ENCODE results near the gene THPO.

The THPO gene

GRCh38 chr3:184362668-184363546 lies 15.1 kb downstream of the THPO start:
- DNase-seq (ENCODE audit: low read depth): peak; percentile 94

GRCh38 chr3:184361932-184362667 lies 15.9 kb downstream of the THPO start:
- peak; percentile 23 for DNase-seq (ENCODE audit: low read depth)

GRCh38 chr3:184361532-184361931 lies 16.5 kb downstream of the THPO start, which contains the start of the genes CLCN2 and POLR2H:
Gene CLCN2, minus strand, starts transcription at chr3:184361605. Its CDS starts 126 bp downstream, at chr3:184361479.
Gene POLR2H, plus strand, starts transcription at chr3:184361710. Its CDS starts 1,783 bp downstream, at chr3:184363493.
- DNase-seq (ENCODE audit: low read depth): peak; percentile 40

- DNase-seq (ENCODE audit: low read depth): no peak
Measured at GRCh38 chr3:184360929-184361531, 17.0 kb downstream of the THPO start.

- no peak for DNase-seq (ENCODE audit: low read depth)
Measured at GRCh38 chr3:184360070-184360928, 17.7 kb downstream of the THPO start.

GRCh38 chr3:184359610-184360009 lies 18.4 kb downstream of the THPO start:
- no peak for DNase-seq (ENCODE audit: low read depth)

GRCh38 chr3:184358921-184359350 lies 19.1 kb downstream of the THPO start:
- no peak for DNase-seq (ENCODE audit: low read depth)

- no peak for DNase-seq (ENCODE audit: low read depth)
Measured at GRCh38 chr3:184358124-184358767, 19.8 kb downstream of the THPO start.

GRCh38 chr3:184357248-184358123 lies 20.5 kb downstream of the THPO start:
- DNase-seq (ENCODE audit: low read depth): no peak

- DNase-seq (ENCODE audit: low read depth): no peak
Measured at GRCh38 chr3:184355261-184356040, 22.6 kb downstream of the THPO start.

GRCh38 chr3:184354754-184355153 lies 23.3 kb downstream of the THPO start:
- no peak for DNase-seq (ENCODE audit: low read depth)

- peak; percentile 42 for DNase-seq (ENCODE audit: low read depth)
Measured at GRCh38 chr3:184354121-184354728, 23.8 kb downstream of the THPO start.

- DNase-seq (ENCODE audit: low read depth): no peak
Measured at GRCh38 chr3:184353546-184353941, 24.5 kb downstream of the THPO start.

GRCh38 chr3:184352897-184353545 lies 25.0 kb downstream of the THPO start:
- DNase-seq (ENCODE audit: low read depth): no peak

GRCh38 chr3:184352149-184352785 lies 25.7 kb downstream of the THPO start:
- DNase-seq (ENCODE audit: low read depth): no peak

GRCh38 chr3:184351511-184352148 lies 26.4 kb downstream of the THPO start:
- DNase-seq (ENCODE audit: low read depth): no peak

- no peak for DNase-seq (ENCODE audit: low read depth)
Measured at GRCh38 chr3:184350618-184351017, 27.4 kb downstream of the THPO start.
